ENCODE results near the gene ZNF287. TPM values are rescaled to one million over a fixed set of nuclear protein-coding genes. Genes with fewer than 3 reads are reported as not detected.
A peak's percentile ranks its signal among the peaks of the same experiment; 100 is the strongest.
"Not testable (repeated sequence)": the region's sequence is repeated elsewhere in the genome, so short reads cannot be mapped to it uniquely, and the experiment has no call there.

ZNF287 gene
- total RNA-seq, 2 experiments from 2014 or later = 4.8 to 7.9 TPM

GRCh38 chr17:16551878-16552636 lies 16.9 kb downstream of the ZNF287 start:
- Mint-ChIP-seq H3K36me3 (peaks cover 52% of the 10 kb centered on the region), H3K27me3 (no peaks in the 10 kb centered on the region), H3K27ac (no peak overlapping the region), H3K9me3 (ENCODE audit: low read depth) (peaks cover 53% of the 10 kb centered on the region), H3K4me3 (no peak overlapping the region), H3K4me1 (peaks cover 2% of the 10 kb centered on the region)
- DNase-seq = no peak
- no peak for ATAC-seq
- CTCF ChIA-PET = no interaction called here

GRCh38 chr17:16537130-16537458 lies 31.9 kb downstream of the ZNF287 start:
- Mint-ChIP-seq H3K9me3 (ENCODE audit: low read depth) (peaks cover 7% of the 10 kb centered on the region), H3K27me3 (peaks cover 2% of the 10 kb centered on the region), H3K36me3 (peaks cover 5% of the 10 kb centered on the region), H3K27ac (peak overlapping the region; percentile 97), H3K4me1 (peaks cover 20% of the 10 kb centered on the region), H3K4me3 (peak overlapping the region; percentile 98)
- CTCF ChIA-PET = interaction anchor here (0.7 to 3.6 kb wide), 9 partner anchors 9 to 186 kb away, joined by 3 to 33 read pairs (median 4); no protein-coding TSS in a partner anchor
- ATAC-seq (no peak), DNase-seq (no peak)

GRCh38 chr17:16534236-16534635 lies 34.8 kb downstream of the ZNF287 start:
- DNase-seq = no peak
- no peak for ATAC-seq
- H3K9me3 Mint-ChIP-seq (ENCODE audit: low read depth) = no peaks in the 10 kb centered on the region
- peaks cover 20% of the 10 kb centered on the region for H3K4me1 Mint-ChIP-seq
- H3K27ac Mint-ChIP-seq = no peak overlapping the region
- H3K36me3 Mint-ChIP-seq = peaks cover 3% of the 10 kb centered on the region
- H3K4me3 Mint-ChIP-seq = no peak overlapping the region
- CTCF ChIA-PET = interaction anchor here (1.0 kb wide), 1 partner anchor 11 kb away, joined by 3 read pairs; no protein-coding TSS in a partner anchor
- H3K27me3 Mint-ChIP-seq = peaks cover 10% of the 10 kb centered on the region

- H3K36me3 Mint-ChIP-seq = no peaks in the 10 kb centered on the region
- no peak overlapping the region for H3K4me3 Mint-ChIP-seq
- peaks cover 36% of the 10 kb centered on the region for H3K27me3 Mint-ChIP-seq
- no peak for DNase-seq
- H3K9me3 Mint-ChIP-seq (ENCODE audit: low read depth) = no peaks in the 10 kb centered on the region
- H3K4me1 Mint-ChIP-seq = peaks cover 7% of the 10 kb centered on the region
- ATAC-seq = no peak
- CTCF ChIA-PET = interaction anchor here (1.0 to 3.5 kb wide), 4 partner anchors 9 to 76 kb away, joined by 3 to 11 read pairs (median 4); no protein-coding TSS in a partner anchor
- H3K27ac Mint-ChIP-seq = no peak overlapping the region
Measured at GRCh38 chr17:16529906-16530305, 39.1 kb downstream of the ZNF287 start.

GRCh38 chr17:16527298-16527697 lies 41.7 kb downstream of the ZNF287 start:
- Mint-ChIP-seq H3K36me3 (no peaks in the 10 kb centered on the region), H3K4me1 (peaks cover 2% of the 10 kb centered on the region), H3K27ac (no peak overlapping the region), H3K9me3 (ENCODE audit: low read depth) (no peaks in the 10 kb centered on the region), H3K27me3 (peaks cover 38% of the 10 kb centered on the region), H3K4me3 (no peak overlapping the region)
- DNase-seq (no peak), ATAC-seq (no peak)
- CTCF ChIA-PET = interaction anchor here (1.2 kb wide), 1 partner anchor 9 kb away, joined by 3 read pairs; no protein-coding TSS in a partner anchor

- CTCF ChIA-PET = interaction anchor here (1.4 to 1.7 kb wide), 2 partner anchors 72 to 162 kb away, joined by 3 to 7 read pairs; no protein-coding TSS in a partner anchor
- not testable (repeated sequence) for ATAC-seq; H3K4me1 Mint-ChIP-seq; H3K9me3 Mint-ChIP-seq (ENCODE audit: low read depth); H3K27ac Mint-ChIP-seq; H3K4me3 Mint-ChIP-seq; H3K36me3 Mint-ChIP-seq; DNase-seq
- H3K27me3 Mint-ChIP-seq = peaks cover 37% of the 10 kb centered on the region
Measured at GRCh38 chr17:16525556-16525955, 43.4 kb downstream of the ZNF287 start.

- Mint-ChIP-seq H3K9me3 (ENCODE audit: low read depth) (no peaks in the 10 kb centered on the region), H3K27me3 (peaks cover 33% of the 10 kb centered on the region), H3K4me3 (no peak overlapping the region), H3K4me1 (peaks cover 7% of the 10 kb centered on the region), H3K36me3 (no peaks in the 10 kb centered on the region), H3K27ac (no peak overlapping the region)
- ATAC-seq (peak; percentile 99), DNase-seq (peak; percentile 79)
- CTCF ChIA-PET = interaction anchor here (0.8 to 4.9 kb wide), 23 partner anchors 10 to 172 kb away, joined by 3 to 64 read pairs (median 6); partner anchors contain the start of gene TRPV2
Measured at GRCh38 chr17:16521070-16521727, 47.8 kb downstream of the ZNF287 start.

- no peak for DNase-seq
- Mint-ChIP-seq H3K4me1 (peaks cover 6% of the 10 kb centered on the region), H3K4me3 (no peak overlapping the region), H3K27ac (no peak overlapping the region), H3K9me3 (ENCODE audit: low read depth) (no peaks in the 10 kb centered on the region), H3K27me3 (peaks cover 39% of the 10 kb centered on the region), H3K36me3 (no peaks in the 10 kb centered on the region)
- ATAC-seq = no peak
- CTCF ChIA-PET = interaction anchor here (1.0 to 1.9 kb wide), 2 partner anchors 13 to 155 kb away, joined by 3 to 7 read pairs; no protein-coding TSS in a partner anchor
Measured at GRCh38 chr17:16519021-16519420, 50.0 kb downstream of the ZNF287 start.

GRCh38 chr17:16517477-16517876 lies 51.5 kb downstream of the ZNF287 start:
- CTCF ChIA-PET = interaction anchor here (1.1 to 1.9 kb wide), 3 partner anchors 20 to 154 kb away, joined by 3 to 7 read pairs (median 4); no protein-coding TSS in a partner anchor
- H3K4me3 Mint-ChIP-seq = no peak overlapping the region

GRCh38 chr17:16516594-16517051 lies 52.4 kb downstream of the ZNF287 start:
- H3K36me3 Mint-ChIP-seq = no peaks in the 10 kb centered on the region
- H3K27me3 Mint-ChIP-seq = peaks cover 44% of the 10 kb centered on the region
- peaks cover 14% of the 10 kb centered on the region for H3K4me1 Mint-ChIP-seq
- no peak overlapping the region for H3K27ac Mint-ChIP-seq
- no peak overlapping the region for H3K4me3 Mint-ChIP-seq
- DNase-seq = no peak
- H3K9me3 Mint-ChIP-seq (ENCODE audit: low read depth) = no peaks in the 10 kb centered on the region
- CTCF ChIA-PET = interaction anchor here (0.5 to 1.1 kb wide), 2 partner anchors 19 to 21 kb away, joined by 3 to 4 read pairs; no protein-coding TSS in a partner anchor
- no peak for ATAC-seq

More at GRCh38 chr17:16517477-16517876, 51.5 kb downstream of the ZNF287 start:
- ATAC-seq = no peak
- H3K36me3 Mint-ChIP-seq = no peaks in the 10 kb centered on the region
- H3K9me3 Mint-ChIP-seq (ENCODE audit: low read depth) = no peaks in the 10 kb centered on the region
- no peak overlapping the region for H3K27ac Mint-ChIP-seq
- peaks cover 44% of the 10 kb centered on the region for H3K27me3 Mint-ChIP-seq
- peaks cover 7% of the 10 kb centered on the region for H3K4me1 Mint-ChIP-seq
- no peak for DNase-seq

- Mint-ChIP-seq H3K27me3 (peaks cover 44% of the 10 kb centered on the region), H3K4me3 (no peak overlapping the region)
Measured at GRCh38 chr17:16515933-16516332, 53.1 kb downstream of the ZNF287 start.

GRCh38 chr17:16513873-16514272 lies 55.1 kb downstream of the ZNF287 start:
- no peak for DNase-seq
- ATAC-seq = no peak
- CTCF ChIA-PET = interaction anchor here (1.3 kb wide), 1 partner anchor 9 kb away, joined by 3 read pairs; no protein-coding TSS in a partner anchor

More at GRCh38 chr17:16515933-16516332, 53.1 kb downstream of the ZNF287 start:
- no peak overlapping the region for H3K27ac Mint-ChIP-seq
- DNase-seq (no peak), ATAC-seq (no peak)
- H3K36me3 Mint-ChIP-seq = no peaks in the 10 kb centered on the region
- CTCF ChIA-PET = interaction anchor here (0.5 kb wide), 1 partner anchor 20 kb away, joined by 3 read pairs; no protein-coding TSS in a partner anchor
- peaks cover 15% of the 10 kb centered on the region for H3K4me1 Mint-ChIP-seq
- H3K9me3 Mint-ChIP-seq (ENCODE audit: low read depth) = no peaks in the 10 kb centered on the region

GRCh38 chr17:16512011-16512410 lies 57.0 kb downstream of the ZNF287 start:
- Mint-ChIP-seq H3K27me3 (peaks cover 28% of the 10 kb centered on the region), H3K4me1 (peaks cover 12% of the 10 kb centered on the region), H3K27ac (no peak overlapping the region), H3K9me3 (ENCODE audit: low read depth) (no peaks in the 10 kb centered on the region), H3K4me3 (no peak overlapping the region), H3K36me3 (no peaks in the 10 kb centered on the region)
- DNase-seq (no peak), ATAC-seq (peak; percentile 27)
- CTCF ChIA-PET = interaction anchor here (1.7 kb wide), 1 partner anchor 77 kb away, joined by 5 read pairs; no protein-coding TSS in a partner anchor

More at GRCh38 chr17:16513873-16514272, 55.1 kb downstream of the ZNF287 start:
- Mint-ChIP-seq H3K27me3 (peaks cover 41% of the 10 kb centered on the region), H3K4me3 (no peak overlapping the region), H3K36me3 (no peaks in the 10 kb centered on the region), H3K9me3 (ENCODE audit: low read depth) (no peaks in the 10 kb centered on the region), H3K4me1 (peaks cover 12% of the 10 kb centered on the region), H3K27ac (no peak overlapping the region)
